GM12878 (cell line): ENCODE measurements around the gene DPF3. TPM values are rescaled to one million over a fixed set of nuclear protein-coding genes. Genes with fewer than 3 reads are reported as not detected.

Source experiments
- ATAC-seq: fragments of 200-7000 bp; cut with Tn5 transposase; 3 replicates; pipeline ENCODE4 v1.9.1; 2020; ENCODE audit warnings: mild to moderate bottlenecking, moderate library complexity
- BruUV-seq: library from RNA; stranded (reverse); fragments of 400-500 nt; replicated peaks from 2 replicates; lab custom pipeline; 2021; lab: Mats Ljungman, UMichigan
- CTCF ChIA-PET: fragments of 300-600 bp; sonication (Branson Sonifier 250); formaldehyde crosslinking; extraction: SDS; loops from one replicate; lab custom pipeline; 2021; ENCODE audit warnings: inconsistent platforms; lab: Yijun Ruan, JAX
- POLR2A ChIA-PET: fragments of 350-600 bp; formaldehyde crosslinking; extraction: SDS; loops from one replicate; lab custom pipeline; 2021; ENCODE audit warnings: inconsistent platforms; lab: Charles Lee
- RAD21 ChIA-PET: fragments of 300-600 bp; sonication (Branson Sonifier 250); formaldehyde crosslinking; loops from one replicate; lab custom pipeline; 2023; ENCODE audit warnings: antibody characterized with exemption; ENCODE audit not compliant: unreplicated experiment; lab: Charles Lee
- SMC1A ChIA-PET: fragments of 300-600 bp; sonication (Branson Sonifier 250); formaldehyde crosslinking; loops from one replicate; lab custom pipeline; 2023; ENCODE audit not compliant: unreplicated experiment, uncharacterized antibody; lab: Charles Lee
- DNase-seq: peaks from one replicate; pipeline ENCODE4 v3.0.0-alpha.2; 2011; ENCODE audit warnings: low read depth, low spot score
- FAIRE-seq: peaks from 3 replicates; lab custom pipeline; 2011; peaks lifted over from hg19 to GRCh38; lab: Jason Lieb, UNC
- H2AFZ ChIP-seq: 2 replicates; pipeline ENCODE4 v1.6.0; 2011; ENCODE audit warnings: low read depth, low read length, control low read depth; ENCODE audit not compliant: control insufficient read depth
- H3K27ac ChIP-seq: 2 replicates; pipeline ENCODE4 v1.5.1; 2011; ENCODE audit warnings: control low read depth; ENCODE audit not compliant: control insufficient read depth, insufficient read depth
- H3K27me3 ChIP-seq, 2 experiments: replicated peaks in 1 of 2; 2 replicates each; pipeline versions ENCODE4 v1.6.0 to v1.6.1; 2011; ENCODE audit warnings: low read length in 1 of 2; ENCODE audit not compliant: control insufficient read depth in 2 of 2, insufficient read depth in 2 of 2
- H3K36me3 ChIP-seq, 2 experiments: 2 replicates each; pipeline ENCODE4 v1.5.1; 2011; ENCODE audit warnings: low read length in 1 of 2; ENCODE audit not compliant: control insufficient read depth in 2 of 2, insufficient read depth in 2 of 2
- H3K4me1 ChIP-seq: 2 replicates; pipeline ENCODE4 v1.6.1; 2011; ENCODE audit warnings: mild to moderate bottlenecking, low read length, moderate library complexity, mixed read lengths; ENCODE audit not compliant: control insufficient read depth, insufficient read depth
- H3K4me2 ChIP-seq: 2 replicates; pipeline ENCODE4 v1.6.0; 2011; ENCODE audit warnings: control low read depth; ENCODE audit not compliant: control insufficient read depth, insufficient read depth
- H3K4me3 ChIP-seq: fragments of 200-600 bp; sonication (generic); 2 replicates; pipeline ENCODE4 v1.5.1; 2016
- H3K79me2 ChIP-seq: 2 replicates; pipeline ENCODE4 v1.6.0; 2011; ENCODE audit warnings: low read length; ENCODE audit not compliant: control insufficient read depth, insufficient read depth
- H3K9ac ChIP-seq: 2 replicates; pipeline ENCODE4 v1.8.0; 2011; ENCODE audit warnings: low read length, control low read depth, mixed read lengths; ENCODE audit not compliant: control insufficient read depth, insufficient read depth
- H3K9me3 ChIP-seq: replicated peaks from 3 replicates; pipeline ENCODE4 v1.5.1; 2011; ENCODE audit warnings: mild to moderate bottlenecking, low read length; ENCODE audit not compliant: control insufficient read depth, insufficient read depth
- H4K20me1 ChIP-seq: 2 replicates; pipeline ENCODE4 v1.6.0; 2011; ENCODE audit not compliant: control insufficient read depth, insufficient read depth
- ASH2L ChIP-seq: fragments of 300-600, 200-600 bp; sonication (generic); IDR thresholded peaks from 2 replicates; pipeline ENCODE4 v1.6.1; 2017; ENCODE audit warnings: low read depth, mild to moderate bottlenecking, borderline replicate concordance
- BHLHE40 ChIP-seq, 2 experiments: fragments of 450-650 bp in 1 of 2; IDR thresholded peaks; 2 replicates each; pipeline ENCODE4 v1.6.1; 2011 to 2017; ENCODE audit warnings: low read depth in 2 of 2, borderline replicate concordance in 1 of 2, improper control_type of control experiment in 1 of 2, low read length in 1 of 2, mild to moderate bottlenecking in 1 of 2
- DPF2 ChIP-seq: fragments of 450-650 bp; IDR thresholded peaks from 2 replicates; pipeline ENCODE4 v1.6.1; 2017; ENCODE audit warnings: mild to moderate bottlenecking
- FOXK2 ChIP-seq: fragments of 450-650 bp; IDR thresholded peaks from 2 replicates; pipeline ENCODE4 v1.6.1; 2017; ENCODE audit warnings: mild to moderate bottlenecking, moderate library complexity
- MEF2B ChIP-seq: fragments of 450-650 bp; IDR thresholded peaks from 2 replicates; pipeline ENCODE4 v1.6.1; 2018; ENCODE audit warnings: mild to moderate bottlenecking, moderate library complexity; ENCODE audit not compliant: partially characterized antibody, poor library complexity, severe bottlenecking
- NR2C1 ChIP-seq: fragments of 450-650 bp; IDR thresholded peaks from 2 replicates; pipeline ENCODE4 v1.6.1; 2017; ENCODE audit warnings: antibody characterized with exemption, mild to moderate bottlenecking, moderate library complexity
- PML ChIP-seq: IDR thresholded peaks from 2 replicates; pipeline ENCODE4 v1.6.1; 2012; ENCODE audit warnings: low read length, inconsistent platforms
- SMARCA5 ChIP-seq: fragments of 450-650 bp; IDR thresholded peaks from 2 replicates; pipeline ENCODE4 v1.6.1; 2017; ENCODE audit warnings: mild to moderate bottlenecking
- SRF ChIP-seq, 2 experiments: IDR thresholded peaks; 2 replicates each; pipeline ENCODE4 v1.6.1; 2011; ENCODE audit warnings: low read depth in 2 of 2, low read length in 2 of 2, mild to moderate bottlenecking in 1 of 2, moderate library complexity in 1 of 2
- WGBS: methylation state at CpG from one replicate; pipeline ENCODE4 v1.1.6; 2016; ENCODE audit warnings: low lambda C conversion rate; ENCODE audit not compliant: insufficient replicate concordance, insufficient coverage; ENCODE audit errors: missing lambda C conversion rate; 5-methylcytosine and 5-hydroxymethylcytosine counted together
- in situ Hi-C: fragments of 300-500 bp; cut with MboI; formaldehyde crosslinking; loops from 9 replicates; pipeline ENCODE4 v1.14.3; 2018; ENCODE audit warnings: mixed read lengths
- intact Hi-C: fragments of 100-400 bp; cut with micrococcal nuclease; formaldehyde crosslinking; loops from one replicate; pipeline ENCODE4 v1.14.2; 2022; ENCODE audit not compliant: unreplicated experiment
- polyA plus RNA-seq, 11 experiments: library from polyadenylated mRNA; depleted of rRNA in 4 of 11; unstranded in 6 of 11; stranded (reverse) in 5 of 11; fragments of >200 nt; fragmentation: Nextera tagmentation in 4 of 11; fragmentation: Illumina TruSeq in 1 of 11; extraction: Ambion mirVana in 4 of 11; extraction: Trizol in 1 of 11; gene quantifications; 1 replicate in 1 of 11; 2 replicates in 10 of 11; pipeline versions ENCODE4 v1.2.1 to v1.2.3, GENCODE V29; 2011 to 2016; ENCODE audit warnings: inconsistent platforms in 2 of 11, missing spikeins in 2 of 11, low read depth in 1 of 11
- total RNA-seq, 4 experiments: library from RNA; depleted of rRNA in 3 of 4; stranded (reverse); fragments of >200 nt in 3 of 4; fragmentation: Illumina TruSeq in 1 of 4; extraction: Trizol in 1 of 4; gene quantifications; 2 replicates each; pipeline versions ENCODE4 v1.2.1 to v1.2.3, GENCODE V29; 2013 to 2021
- TF ChIP-seq, protein P1 (sequence below): IDR thresholded peaks from 2 replicates; pipeline ENCODE4 v1.6.1; 2011; ENCODE audit warnings: low read depth, low read length, improper control_type of control experiment, borderline replicate concordance

Gene DPF3
- total and polyA plus RNA-seq, 10 of the 15 experiments (the other 5 are each of a cell fraction or from before 2014, with no cell fraction given), result 0.69 to 8.0 (median 2.2) TPM

- WGBS, result 17% methylated on average over 3 of the region's 3 CpGs
- DNase-seq (no peak), ATAC-seq (no peak), FAIRE-seq (no peak)
- intact Hi-C loops, result no loop called here
- Histone ChIP-seq H3K27ac (no peak overlapping the region), H3K9ac (no peak overlapping the region), H3K9me3 (no peaks in the 10 kb centered on the region; the same call in 2 of the 3 replicates), H4K20me1 (no peaks in the 10 kb centered on the region), H3K79me2 (no peaks in the 10 kb centered on the region), H3K4me2 (no peak overlapping the region), H3K4me1 (no peaks in the 10 kb centered on the region), H3K36me3 (no peaks in the 10 kb centered on the region; a peak in 2 of 4 replicates), H2AFZ (no peak overlapping the region), H3K4me3 (no peak overlapping the region), H3K27me3 (no peaks in the 10 kb centered on the region)
- no TSS peak for BruUV-seq
- TF ChIP-seq FOXK2, result no peak
- TF ChIP-seq BHLHE40 (IDR thresholded peaks at IDR 0.05; ENCODE audit: borderline replicate concordance in 1 of 2, low read depth in 2 of 2, low read length in 1 of 2), result no peak
- TF ChIP-seq SMARCA5, result no peak
- no peak for TF ChIP-seq PML
- TF ChIP-seq, protein P1, sequence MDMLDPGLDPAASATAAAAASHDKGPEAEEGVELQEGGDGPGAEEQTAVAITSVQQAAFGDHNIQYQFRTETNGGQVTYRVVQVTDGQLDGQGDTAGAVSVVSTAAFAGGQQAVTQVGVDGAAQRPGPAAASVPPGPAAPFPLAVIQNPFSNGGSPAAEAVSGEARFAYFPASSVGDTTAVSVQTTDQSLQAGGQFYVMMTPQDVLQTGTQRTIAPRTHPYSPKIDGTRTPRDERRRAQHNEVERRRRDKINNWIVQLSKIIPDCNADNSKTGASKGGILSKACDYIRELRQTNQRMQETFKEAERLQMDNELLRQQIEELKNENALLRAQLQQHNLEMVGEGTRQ, result no peak
- no peak for TF ChIP-seq MEF2B
- no peak for TF ChIP-seq ASH2L
- no peak for TF ChIP-seq DPF2
- no peak for TF ChIP-seq SRF (IDR thresholded peaks at IDR 0.05; ENCODE audit: low read depth in 2 of 2, low read length in 2 of 2)
- no peak for TF ChIP-seq NR2C1
- in situ Hi-C loops, result no loop called here
- ChIA-PET SMC1A (interaction anchor here (0.8 kb wide), 1 partner anchor 146 kb away, joined by 3 read pairs; the partner anchor contains the start of gene DPF3), RAD21 (no interaction called here), CTCF (no interaction called here), POLR2A (no interaction called here)
Measured at GRCh38 chr14:72747652-72748051, 146.2 kb downstream of the DPF3 start.
